Activated B cell treated with CpG ODN at 0.5 μM for 24 hours (primary cell): Measurements from ENCODE around the gene KMT5C. TPM values are rescaled to one million over a fixed set of nuclear protein-coding genes. Genes with fewer than 3 reads are reported as not detected.

Experiments
- ATAC-seq: fragments of 200-7000 bp; cut with Tn5 transposase; one replicate; pipeline ENCODE4 v1.10.0; 2021; ENCODE audit warnings: low read depth, mild to moderate bottlenecking, moderate library complexity
- CTCF ChIA-PET: fragments of 350-600 bp; sonication (Branson Sonifier 250); formaldehyde crosslinking; loops from one replicate; lab custom pipeline; 2021; ENCODE audit warnings: antibody characterized with exemption; lab: Charles Lee
- POLR2A ChIA-PET: fragments of 350-600 bp; sonication (Branson Sonifier 250); formaldehyde crosslinking; loops from one replicate; lab custom pipeline; 2021; ENCODE audit warnings: antibody characterized with exemption; lab: Charles Lee
- DNase-seq: peaks from one replicate; pipeline ENCODE4 v3.0.0; 2022
- H3K27ac Mint-ChIP-seq: one replicate; pipeline ENCODE4 v1.8.0; 2020; ENCODE audit warnings: mixed read lengths
- H3K27me3 Mint-ChIP-seq: one replicate; pipeline ENCODE4 v1.8.0; 2021; ENCODE audit warnings: mixed read lengths
- H3K36me3 Mint-ChIP-seq: one replicate; pipeline ENCODE4 v1.8.0; 2021; ENCODE audit warnings: low read depth, mixed read lengths
- H3K4me1 Mint-ChIP-seq: one replicate; pipeline ENCODE4 v1.8.0; 2021; ENCODE audit warnings: mixed read lengths
- H3K4me3 Mint-ChIP-seq: one replicate; pipeline ENCODE4 v1.8.0; 2020; ENCODE audit warnings: mild to moderate bottlenecking, mixed read lengths
- H3K9me3 Mint-ChIP-seq: one replicate; pipeline ENCODE4 v1.8.0; 2020; ENCODE audit warnings: mixed read lengths
- intact Hi-C: fragments of 100-400 bp; cut with micrococcal nuclease; formaldehyde crosslinking; loops from one replicate; pipeline ENCODE4 v1.15.1; 2024
- total RNA-seq: library from RNA; stranded (reverse); gene quantifications from 2 replicates; pipeline ENCODE4 v1.2.3, GENCODE V29; 2022
- TF ChIP-seq, protein P1 (sequence below): fragments of 200-600 bp; IDR thresholded peaks from one replicate; pipeline ENCODE4 v1.8.0; 2022; ENCODE audit warnings: antibody characterized with exemption, mild to moderate bottlenecking

The KMT5C gene
- total RNA-seq, 1 donor from 2014 or later: 8.1 TPM

DNA sequence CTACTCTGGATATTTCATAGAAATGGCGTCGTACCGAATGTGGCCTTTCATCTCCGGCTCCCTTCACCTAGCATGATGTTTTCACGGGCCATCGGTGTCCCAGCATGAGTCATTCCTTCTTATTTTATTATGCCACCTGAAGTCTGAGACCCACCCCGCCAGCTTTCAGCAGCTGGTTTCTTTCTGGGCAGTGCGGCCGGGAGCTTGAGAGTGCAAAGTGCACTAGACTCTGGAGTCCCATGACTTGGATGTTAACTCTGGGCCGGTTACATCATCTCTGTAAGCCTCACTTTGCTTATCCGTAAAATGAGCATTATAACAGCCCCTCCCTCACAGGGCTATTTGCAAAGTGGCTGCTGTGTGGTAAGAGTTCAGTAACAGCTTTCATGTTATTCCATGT, 5.8 kb upstream of the KMT5C start:
- intact Hi-C loops: no loop called here
- Mint-ChIP-seq H3K4me1 (peaks cover 8% of the 10 kb centered on the region), H3K27me3 (peaks cover 16% of the 10 kb centered on the region), H3K27ac (no peak overlapping the region), H3K4me3 (no peak overlapping the region), H3K36me3 (no peaks in the 10 kb centered on the region), H3K9me3 (no peaks in the 10 kb centered on the region)
- CTCF ChIA-PET: no interaction called here
- DNase-seq (no peak), ATAC-seq (no peak)
- TF ChIP-seq, protein P1, sequence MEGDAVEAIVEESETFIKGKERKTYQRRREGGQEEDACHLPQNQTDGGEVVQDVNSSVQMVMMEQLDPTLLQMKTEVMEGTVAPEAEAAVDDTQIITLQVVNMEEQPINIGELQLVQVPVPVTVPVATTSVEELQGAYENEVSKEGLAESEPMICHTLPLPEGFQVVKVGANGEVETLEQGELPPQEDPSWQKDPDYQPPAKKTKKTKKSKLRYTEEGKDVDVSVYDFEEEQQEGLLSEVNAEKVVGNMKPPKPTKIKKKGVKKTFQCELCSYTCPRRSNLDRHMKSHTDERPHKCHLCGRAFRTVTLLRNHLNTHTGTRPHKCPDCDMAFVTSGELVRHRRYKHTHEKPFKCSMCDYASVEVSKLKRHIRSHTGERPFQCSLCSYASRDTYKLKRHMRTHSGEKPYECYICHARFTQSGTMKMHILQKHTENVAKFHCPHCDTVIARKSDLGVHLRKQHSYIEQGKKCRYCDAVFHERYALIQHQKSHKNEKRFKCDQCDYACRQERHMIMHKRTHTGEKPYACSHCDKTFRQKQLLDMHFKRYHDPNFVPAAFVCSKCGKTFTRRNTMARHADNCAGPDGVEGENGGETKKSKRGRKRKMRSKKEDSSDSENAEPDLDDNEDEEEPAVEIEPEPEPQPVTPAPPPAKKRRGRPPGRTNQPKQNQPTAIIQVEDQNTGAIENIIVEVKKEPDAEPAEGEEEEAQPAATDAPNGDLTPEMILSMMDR: no peak
- POLR2A ChIA-PET: no interaction called here

DNA sequence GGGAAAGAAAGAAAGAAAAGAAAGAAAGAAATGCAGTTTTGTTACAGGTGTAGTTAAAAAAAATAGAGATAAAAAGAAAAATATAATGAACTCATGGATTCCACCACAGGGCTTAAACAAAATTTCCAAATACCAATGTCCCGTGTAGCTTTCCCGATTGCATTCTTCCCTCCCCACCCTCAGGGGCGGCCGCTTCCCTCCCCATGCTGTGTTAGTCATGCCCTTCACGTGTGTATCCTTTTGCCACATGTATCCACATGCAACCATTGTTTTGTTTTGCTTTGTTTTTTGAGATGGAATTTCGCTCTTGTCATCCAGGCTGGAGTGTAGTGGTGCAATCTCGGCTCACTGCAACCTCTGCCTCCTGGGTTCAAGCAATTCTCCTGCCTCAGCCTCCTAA, 3.6 kb upstream of the KMT5C start:
- H3K27ac Mint-ChIP-seq: no peak overlapping the region
- ChIA-PET POLR2A (interaction anchor here (0.7 kb wide), 1 partner anchor 55 kb away, joined by 3 read pairs; no protein-coding TSS in a partner anchor), CTCF (no interaction called here)
- peaks cover 26% of the 10 kb centered on the region for H3K4me1 Mint-ChIP-seq
- peaks cover 15% of the 10 kb centered on the region for H3K27me3 Mint-ChIP-seq
- TF ChIP-seq, protein P1: no peak
- peaks cover 3% of the 10 kb centered on the region for H3K36me3 Mint-ChIP-seq
- DNase-seq (no peak), ATAC-seq (no peak)
- intact Hi-C loops: no loop called here
- H3K4me3 Mint-ChIP-seq: no peak overlapping the region
- no peaks in the 10 kb centered on the region for H3K9me3 Mint-ChIP-seq

DNA sequence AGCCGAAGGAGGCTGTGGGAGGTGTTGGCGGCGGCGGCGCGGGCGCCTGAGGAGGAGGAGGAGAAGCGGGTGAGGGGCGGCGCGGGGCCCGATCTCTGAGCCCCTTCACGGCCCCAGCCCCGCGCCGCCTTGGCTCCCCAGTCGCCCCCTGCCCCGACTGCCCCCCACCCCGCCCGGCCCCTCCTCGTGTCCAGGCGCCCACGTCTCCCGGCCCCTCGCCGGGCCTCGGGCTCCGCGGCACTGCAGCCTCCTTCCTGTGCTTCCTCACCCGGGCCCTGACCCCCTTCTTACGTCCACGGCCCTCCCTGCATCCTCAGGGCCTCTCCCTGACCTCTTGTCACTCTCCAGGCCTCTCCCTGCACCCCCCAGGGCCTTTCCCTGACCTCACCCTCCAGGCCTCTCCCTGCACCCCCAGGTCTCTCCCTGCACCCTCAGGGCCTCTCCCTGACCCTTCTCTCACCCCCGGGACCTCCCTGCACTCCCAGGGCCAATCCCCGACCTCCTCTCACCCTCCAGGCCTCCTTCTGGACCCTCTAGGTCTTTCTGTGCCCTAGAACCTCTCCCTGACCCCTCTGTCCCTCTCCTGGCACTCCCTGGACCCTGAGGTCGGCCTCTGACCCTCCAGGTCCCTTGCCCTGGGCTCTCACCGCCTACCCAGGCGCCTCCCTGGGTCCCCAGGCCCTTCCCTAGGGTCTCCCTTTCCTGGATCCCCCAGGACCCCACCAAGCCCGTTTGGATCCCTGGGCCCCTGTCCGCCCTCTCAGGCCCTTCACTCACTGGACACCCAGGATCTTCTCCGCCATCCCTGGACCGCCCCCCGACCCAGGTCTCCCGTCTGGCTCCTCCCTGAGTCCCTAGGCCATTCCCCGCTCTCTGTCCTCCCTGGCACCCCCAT, 460 bp downstream of the KMT5C start:
- peaks cover 6% of the 10 kb centered on the region for H3K36me3 Mint-ChIP-seq
- CTCF ChIA-PET: interaction anchor here (0.7 to 1.5 kb wide), 6 partner anchors 38 to 199 kb away, joined by 3 to 11 read pairs (median 6); partner anchors contain the start of genes PPP6R1 and TMEM238

DNA sequence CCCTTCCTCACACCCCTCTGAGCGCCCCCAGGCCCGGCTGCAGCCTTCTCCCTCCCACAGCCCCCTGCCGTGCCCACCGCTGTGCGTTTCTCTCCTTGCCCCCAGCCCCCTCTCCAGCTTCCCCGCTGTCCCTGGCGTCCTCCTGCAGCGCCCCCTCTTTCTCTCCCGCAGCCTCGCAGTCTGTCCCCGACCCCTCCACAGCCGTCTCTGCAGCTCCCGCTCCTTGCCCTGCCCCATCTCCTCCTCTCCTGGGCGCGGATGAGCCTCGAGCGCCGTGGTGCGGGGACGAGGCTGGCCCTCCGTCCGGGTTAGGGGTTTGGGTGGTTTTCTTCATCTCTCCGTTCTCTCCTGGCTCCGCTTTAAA, 1.1 kb downstream of the KMT5C start:
- ATAC-seq (no peak), DNase-seq (no peak)
- ChIA-PET CTCF (no interaction called here), POLR2A (interaction anchor here (1.5 kb wide), 1 partner anchor 43 kb away, joined by 6 read pairs; the partner anchor contains the start of gene TMEM238)
- peaks cover 31% of the 10 kb centered on the region for H3K4me1 Mint-ChIP-seq
- H3K27ac Mint-ChIP-seq: no peak overlapping the region
- TF ChIP-seq, protein P1: no peak
- H3K36me3 Mint-ChIP-seq: peaks cover 6% of the 10 kb centered on the region
- peak overlapping the region; percentile 83 for H3K4me3 Mint-ChIP-seq
- intact Hi-C loops: no loop called here
- no peaks in the 10 kb centered on the region for H3K9me3 Mint-ChIP-seq
- peaks cover 5% of the 10 kb centered on the region for H3K27me3 Mint-ChIP-seq

More for the DNA sequence above, 460 bp downstream of the KMT5C start:
- no peak for ATAC-seq
- Mint-ChIP-seq H3K4me3 (peak overlapping the region; percentile 95), H3K27me3 (peaks cover 6% of the 10 kb centered on the region), H3K9me3 (no peaks in the 10 kb centered on the region), H3K27ac (peak overlapping the region; percentile 90), H3K4me1 (peaks cover 31% of the 10 kb centered on the region)
- TF ChIP-seq, protein P1: no peak
- no peak for DNase-seq
- POLR2A ChIA-PET: interaction anchor here (0.6 to 2.4 kb wide), 20 partner anchors 32 to 891 kb away, joined by 3 to 42 read pairs (median 6); partner anchors contain the start of genes FIZ1, HSPBP1, ISOC2 and LENG8
- intact Hi-C loops: loop anchor here (1.0 to 2.0 kb wide), 12 partner anchors 14 to 314 kb away; partner anchors contain the start of genes COX6B2, FIZ1, HSPBP1 and ISOC2

DNA sequence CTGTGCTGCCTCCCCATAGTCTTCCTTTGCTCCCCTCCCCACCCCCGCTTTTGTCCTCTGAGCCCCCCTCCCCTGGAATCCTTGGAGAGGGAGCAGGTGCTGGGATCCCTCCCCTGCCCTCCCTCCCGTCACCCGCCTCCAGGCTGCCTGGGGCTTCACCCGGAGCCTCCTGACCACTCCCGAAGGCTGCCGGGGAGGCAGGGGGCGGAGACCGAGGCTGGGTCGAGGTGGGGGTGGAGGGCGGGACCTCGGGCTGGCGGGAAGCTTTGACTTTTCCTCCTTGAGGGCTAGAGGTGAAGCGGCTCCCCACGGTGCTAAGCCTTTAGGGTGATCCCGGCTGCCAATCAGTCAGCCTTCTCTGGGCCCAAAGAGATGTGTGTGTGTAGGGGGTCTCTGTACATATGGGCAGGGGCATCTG, 1.5 kb downstream of the KMT5C start:
- Mint-ChIP-seq H3K9me3 (no peaks in the 10 kb centered on the region), H3K27ac (no peak overlapping the region), H3K27me3 (peaks cover 5% of the 10 kb centered on the region), H3K4me3 (peak overlapping the region; percentile 83), H3K36me3 (peaks cover 6% of the 10 kb centered on the region), H3K4me1 (peaks cover 31% of the 10 kb centered on the region)
- ChIA-PET CTCF (no interaction called here), POLR2A (interaction anchor here (1.5 kb wide), 1 partner anchor 43 kb away, joined by 6 read pairs; the partner anchor contains the start of gene TMEM238)
- ATAC-seq: no peak
- no peak for DNase-seq
- TF ChIP-seq, protein P1: no peak
- intact Hi-C loops: no loop called here
